Left colon (tissue), 2 donors: Measurements from ENCODE around the gene ALPK3. TPM values are rescaled to one million over a fixed set of nuclear protein-coding genes. Genes with fewer than 3 reads are reported as not detected.
A peak's percentile ranks its signal among the peaks of the same experiment; 100 is the strongest.

Experiments
- ATAC-seq: fragments of 200-7000 bp; cut with Tn5 transposase; one replicate; pipeline ENCODE4 v1.9.1; 2020; ENCODE audit warnings: mild to moderate bottlenecking, moderate library complexity
- DNase-seq, 2 donors: peaks; one replicate each; pipeline ENCODE4 v3.0.0-alpha.2; 2020
- intact Hi-C, 2 donors: fragments of 100-400 bp; cut with DNase I in 1 of 2; cut with micrococcal nuclease in 1 of 2; formaldehyde crosslinking; loops; one replicate each; pipeline versions ENCODE4 v1.11.2 to v1.14.0; 2022; cut with DNase I, micrococcal nuclease
- long read RNA-seq: library from polyadenylated mRNA; unstranded; transcript quantifications from one replicate; pipeline ENCODE4 v2.0.0, GENCODE V29; 2021
- total RNA-seq, 2 donors: library from RNA; stranded (reverse); fragmentation: NEBNext Ultra II Directional; extraction: Animal tissue kit (Norgen Biotek cat#: 25700); gene quantifications; one replicate each; pipeline ENCODE4 v1.2.1, GENCODE V29; 2021
- donor health status: DM: no; HTN: no; CAD: no.
- donor health status: DM: yes; HTN: yes; CAD: no.

Gene ALPK3, protein sequence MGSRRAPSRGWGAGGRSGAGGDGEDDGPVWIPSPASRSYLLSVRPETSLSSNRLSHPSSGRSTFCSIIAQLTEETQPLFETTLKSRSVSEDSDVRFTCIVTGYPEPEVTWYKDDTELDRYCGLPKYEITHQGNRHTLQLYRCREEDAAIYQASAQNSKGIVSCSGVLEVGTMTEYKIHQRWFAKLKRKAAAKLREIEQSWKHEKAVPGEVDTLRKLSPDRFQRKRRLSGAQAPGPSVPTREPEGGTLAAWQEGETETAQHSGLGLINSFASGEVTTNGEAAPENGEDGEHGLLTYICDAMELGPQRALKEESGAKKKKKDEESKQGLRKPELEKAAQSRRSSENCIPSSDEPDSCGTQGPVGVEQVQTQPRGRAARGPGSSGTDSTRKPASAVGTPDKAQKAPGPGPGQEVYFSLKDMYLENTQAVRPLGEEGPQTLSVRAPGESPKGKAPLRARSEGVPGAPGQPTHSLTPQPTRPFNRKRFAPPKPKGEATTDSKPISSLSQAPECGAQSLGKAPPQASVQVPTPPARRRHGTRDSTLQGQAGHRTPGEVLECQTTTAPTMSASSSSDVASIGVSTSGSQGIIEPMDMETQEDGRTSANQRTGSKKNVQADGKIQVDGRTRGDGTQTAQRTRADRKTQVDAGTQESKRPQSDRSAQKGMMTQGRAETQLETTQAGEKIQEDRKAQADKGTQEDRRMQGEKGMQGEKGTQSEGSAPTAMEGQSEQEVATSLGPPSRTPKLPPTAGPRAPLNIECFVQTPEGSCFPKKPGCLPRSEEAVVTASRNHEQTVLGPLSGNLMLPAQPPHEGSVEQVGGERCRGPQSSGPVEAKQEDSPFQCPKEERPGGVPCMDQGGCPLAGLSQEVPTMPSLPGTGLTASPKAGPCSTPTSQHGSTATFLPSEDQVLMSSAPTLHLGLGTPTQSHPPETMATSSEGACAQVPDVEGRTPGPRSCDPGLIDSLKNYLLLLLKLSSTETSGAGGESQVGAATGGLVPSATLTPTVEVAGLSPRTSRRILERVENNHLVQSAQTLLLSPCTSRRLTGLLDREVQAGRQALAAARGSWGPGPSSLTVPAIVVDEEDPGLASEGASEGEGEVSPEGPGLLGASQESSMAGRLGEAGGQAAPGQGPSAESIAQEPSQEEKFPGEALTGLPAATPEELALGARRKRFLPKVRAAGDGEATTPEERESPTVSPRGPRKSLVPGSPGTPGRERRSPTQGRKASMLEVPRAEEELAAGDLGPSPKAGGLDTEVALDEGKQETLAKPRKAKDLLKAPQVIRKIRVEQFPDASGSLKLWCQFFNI (N-terminal part only)
- total RNA-seq, result 1 to 10 TPM; 1.0 to 1.1 TPM
- long read RNA-seq, partial matches to known transcripts, result 0 of 1 reads
- long read RNA-seq, other reads (novel, unspliced or antisense), result 1 of 1 reads

DNA sequence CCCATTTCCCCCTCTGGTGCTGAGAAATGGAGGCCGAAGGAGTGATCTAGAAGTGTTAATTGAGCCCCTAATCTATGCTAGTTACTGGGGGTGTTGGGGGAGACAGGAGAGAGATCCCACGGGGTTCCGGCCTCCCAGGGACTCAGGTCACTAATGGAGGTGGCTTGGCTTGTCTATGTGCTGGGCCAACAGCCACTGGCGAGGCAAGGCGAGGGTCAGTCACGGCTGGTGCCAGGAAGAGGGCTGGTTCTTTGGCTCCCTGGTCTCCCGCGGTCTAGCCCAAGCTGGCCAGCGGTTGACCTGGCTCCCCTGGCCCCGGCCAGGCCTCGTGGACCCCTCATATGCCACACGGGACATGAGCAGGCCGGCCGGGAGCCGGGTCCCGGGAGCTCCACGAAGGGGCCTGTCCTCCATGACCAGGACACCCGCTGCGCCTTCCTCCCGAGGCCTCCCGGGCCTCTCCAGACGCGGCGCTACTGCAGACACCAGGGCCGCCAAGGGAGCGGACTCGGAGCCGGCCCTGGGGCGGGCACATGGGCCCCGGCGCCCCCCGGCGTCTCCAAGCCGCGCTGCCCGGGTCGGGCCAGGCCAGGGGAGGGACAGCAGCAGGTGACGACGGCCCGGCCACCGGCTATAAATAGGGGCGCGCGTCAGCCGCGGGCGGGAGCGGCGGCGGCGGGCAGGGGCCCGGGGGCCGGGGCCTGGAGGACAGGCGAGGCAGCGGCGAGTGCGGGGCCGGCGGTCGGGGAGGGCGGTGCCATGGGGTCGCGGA, at the start of gene ALPK3:
TSS of gene ALPK3 (plus strand) at position 663 of the 772 bp plus-strand sequence. CDS start at position 760, 97 bp downstream.
- intact Hi-C loops, result no loop called here

DNA sequence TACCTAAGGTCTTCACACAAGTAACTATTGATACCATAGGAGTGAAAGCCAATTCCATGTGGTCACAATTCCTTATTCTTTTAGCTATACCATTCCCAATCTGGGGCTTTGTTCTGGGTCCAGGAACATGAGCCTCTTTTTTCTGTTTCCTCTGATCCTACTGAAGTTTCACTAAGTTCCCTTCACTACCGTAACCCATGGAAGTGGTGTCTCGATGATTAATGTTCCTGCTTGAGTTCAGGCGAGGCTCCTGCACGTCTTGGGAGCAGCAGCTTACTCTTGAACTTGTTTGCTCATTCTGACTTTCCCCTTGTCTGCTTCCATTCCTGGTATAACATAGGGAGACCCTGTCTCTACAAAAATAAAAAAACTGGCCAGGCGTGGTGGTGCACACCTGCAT, 45.1 kb upstream of the ALPK3 start:
- DNase-seq, result no peak
- no peak for ATAC-seq
- intact Hi-C loops, result no loop called here

More for the DNA sequence above, at the start of gene ALPK3:
- DNase-seq (peak in 1 of 2 donors; percentile 23), ATAC-seq (peak; percentile 69)

- intact Hi-C loops, result no loop called here
- DNase-seq (no peak), ATAC-seq (no peak)
These were observed 44.7 kb upstream of the ALPK3 start for GRCh38 chr15:84772467-84772866.

DNA sequence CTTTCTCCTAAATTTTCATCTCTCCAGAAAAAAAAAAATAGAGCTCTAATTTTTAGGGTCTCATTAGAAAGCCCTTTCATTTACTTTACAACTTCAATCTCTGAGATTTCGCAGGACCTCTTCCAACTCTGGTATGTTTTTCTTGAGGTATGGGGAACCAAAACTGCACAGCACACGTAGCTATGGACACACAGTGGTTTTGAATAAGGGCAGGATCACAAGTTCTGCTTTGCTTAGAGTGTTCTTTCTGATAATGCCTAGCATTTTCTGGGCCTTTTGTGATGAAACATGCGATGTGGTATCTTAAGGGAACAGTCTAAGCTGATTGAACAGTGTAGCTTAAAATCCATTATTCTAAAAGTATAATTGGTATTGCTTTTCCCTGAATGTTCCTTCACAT, 43.4 kb upstream of the ALPK3 start:
- intact Hi-C loops, result no loop called here
- no peak for DNase-seq
- ATAC-seq, result no peak

DNA sequence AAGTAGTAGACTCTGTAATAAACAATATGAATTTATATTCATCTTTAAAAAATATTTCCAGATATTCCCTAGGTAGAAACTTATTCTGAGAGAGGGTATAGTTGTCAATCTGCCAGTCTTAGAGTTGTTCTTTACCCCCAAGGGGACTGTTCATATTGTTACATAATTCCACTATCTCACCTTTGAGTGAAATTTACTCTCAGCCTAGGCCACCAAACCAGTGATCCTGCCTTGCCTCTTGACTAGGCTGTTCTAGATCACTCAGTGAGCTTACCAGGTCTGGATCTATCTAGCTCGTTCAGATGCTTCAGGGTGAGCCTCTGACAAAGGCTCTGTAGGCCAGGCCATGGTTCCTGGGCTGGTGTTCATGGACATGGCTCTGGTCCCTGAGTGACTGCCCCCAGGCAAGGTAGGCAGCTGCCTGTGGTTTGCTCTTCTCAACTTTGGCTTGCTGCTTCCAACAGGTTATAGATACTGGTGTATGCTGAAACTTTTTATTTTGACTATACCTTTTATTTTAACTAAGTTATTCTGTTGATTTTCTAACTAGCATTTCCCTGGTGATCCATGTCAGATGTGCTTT, 41.2 kb upstream of the ALPK3 start:
- intact Hi-C loops, result no loop called here
- ATAC-seq, result no peak
- DNase-seq, result no peak

GRCh38 chr15:84778194-84778593, 39.0 kb upstream of the ALPK3 start:
- intact Hi-C loops, result no loop called here
- ATAC-seq, result no peak
- no peak for DNase-seq

- DNase-seq, result no peak
- ATAC-seq, result no peak
- intact Hi-C loops, result no loop called here
These were observed 36.7 kb upstream of the ALPK3 start for GRCh38 chr15:84780492-84780891.

DNA sequence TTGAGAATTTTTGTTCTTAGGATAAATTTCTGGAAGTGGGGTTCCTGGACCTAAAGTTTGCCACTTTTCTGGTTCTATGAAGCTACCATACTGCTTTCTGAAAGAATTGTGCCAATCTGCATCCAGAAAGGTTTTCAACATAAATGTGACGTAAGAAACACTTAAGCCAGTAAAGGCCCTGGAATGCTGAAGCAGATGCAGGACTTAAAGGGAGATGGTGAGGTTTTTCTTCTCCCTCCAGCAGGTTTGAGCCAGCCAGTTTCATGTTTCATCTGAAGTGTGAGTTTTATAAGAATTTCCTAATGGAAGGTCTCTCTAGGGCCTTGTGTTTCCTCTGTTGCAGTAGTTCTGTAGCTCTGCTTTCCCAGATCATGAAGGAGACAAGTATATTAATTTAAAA, 35.7 kb upstream of the ALPK3 start:
- DNase-seq (no peak), ATAC-seq (no peak)
- intact Hi-C loops, result no loop called here

- ATAC-seq (no peak), DNase-seq (no peak)
- intact Hi-C loops, result no loop called here
These were observed 34.8 kb upstream of the ALPK3 start for GRCh38 chr15:84782346-84782745.

GRCh38 chr15:84783493-84784251, 33.5 kb upstream of the ALPK3 start:
- no peak for ATAC-seq
- DNase-seq, result no peak
- intact Hi-C loops, result no loop called here

DNA sequence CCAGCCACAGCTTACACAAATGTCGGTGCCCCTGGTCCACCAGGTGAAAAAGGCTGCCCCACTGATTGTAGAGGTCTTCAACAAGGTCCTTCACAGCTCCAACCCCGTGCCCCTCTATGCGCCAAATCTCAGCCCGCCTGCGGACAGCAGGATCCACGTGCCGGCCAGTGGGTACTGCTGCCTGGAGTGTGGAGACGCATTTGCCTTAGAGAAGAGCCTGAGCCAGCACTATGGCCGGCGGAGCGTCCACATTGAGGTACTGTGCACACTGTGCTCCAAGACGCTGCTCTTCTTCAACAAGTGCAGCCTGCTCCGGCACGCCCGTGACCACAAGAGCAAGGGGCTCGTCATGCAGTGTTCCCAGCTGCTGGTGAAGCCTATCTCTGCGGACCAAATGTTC, 32.9 kb upstream of the ALPK3 start:
- intact Hi-C loops, result no loop called here
- DNase-seq (no peak), ATAC-seq (no peak)

DNA sequence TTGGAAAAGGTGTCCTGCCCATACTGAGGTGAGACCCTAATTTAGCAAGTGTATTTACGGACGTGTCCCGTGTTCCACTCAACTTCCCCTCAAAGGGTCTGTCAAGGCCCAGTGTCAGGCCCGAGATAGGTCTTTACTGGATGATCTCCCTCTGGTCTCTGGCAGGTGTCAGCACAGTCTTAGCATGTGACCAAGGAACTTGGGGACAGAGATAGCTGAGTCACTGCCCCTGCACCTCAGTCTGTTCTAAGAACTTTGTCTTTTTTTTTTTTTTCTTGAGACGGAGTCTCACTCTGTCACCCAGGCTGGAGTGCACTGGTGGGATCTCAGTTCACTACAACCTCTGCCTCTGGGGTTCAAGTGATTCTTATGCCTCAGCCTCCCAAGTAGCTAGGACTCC, 32.1 kb upstream of the ALPK3 start:
- ATAC-seq (no peak), DNase-seq (no peak)
- intact Hi-C loops, result no loop called here

GRCh38 chr15:84788500-84788899, 28.7 kb upstream of the ALPK3 start:
- intact Hi-C loops, result no loop called here
- ATAC-seq (no peak), DNase-seq (no peak)

DNA sequence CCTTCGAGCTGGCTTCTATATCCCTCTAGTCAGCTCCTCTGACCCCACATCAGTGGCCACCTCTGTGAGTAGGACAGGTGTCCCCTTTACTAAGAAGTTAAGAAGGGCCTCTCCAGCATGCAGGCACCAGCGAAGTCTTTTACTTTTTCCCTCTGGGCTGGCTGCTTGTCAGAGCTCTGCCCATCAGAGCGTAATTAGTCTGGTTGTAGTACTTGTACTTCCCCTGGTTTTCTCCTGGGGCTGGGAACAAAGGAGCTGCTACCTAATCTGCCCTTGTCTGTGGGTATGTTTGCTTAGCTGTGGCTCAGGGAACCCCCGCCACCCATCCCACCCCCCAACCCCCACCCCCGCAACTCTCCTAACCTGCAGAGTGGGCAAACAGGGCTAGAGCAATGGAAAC, 27.4 kb upstream of the ALPK3 start:
- DNase-seq, result no peak
- intact Hi-C loops, result no loop called here
- no peak for ATAC-seq

DNA sequence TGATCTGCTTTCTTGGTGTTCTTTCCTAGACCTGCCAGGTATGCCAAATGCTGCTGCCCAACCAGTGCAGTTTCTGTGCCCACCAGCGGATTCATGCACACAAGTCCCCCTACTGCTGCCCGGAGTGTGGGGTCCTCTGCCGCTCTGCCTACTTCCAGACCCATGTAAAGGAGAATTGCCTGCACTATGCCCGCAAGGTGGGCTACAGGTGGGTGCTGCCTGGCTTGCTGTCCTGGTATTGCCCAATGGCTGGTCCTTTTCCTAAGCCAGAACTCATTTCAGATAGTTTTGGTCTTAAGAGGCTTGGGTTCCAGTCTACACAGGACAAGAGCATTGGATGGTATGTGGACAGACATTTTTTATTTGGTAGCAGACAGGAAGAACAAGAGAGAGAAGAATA, 26.5 kb upstream of the ALPK3 start:
- intact Hi-C loops, result no loop called here
- no peak for DNase-seq

GRCh38 chr15:84791763-84792162, 25.4 kb upstream of the ALPK3 start:
- no peak for DNase-seq
- intact Hi-C loops, result no loop called here
- no peak for ATAC-seq

More for the DNA sequence above, 26.5 kb upstream of the ALPK3 start:
- ATAC-seq, result no peak

- ATAC-seq, result no peak
- DNase-seq, result no peak
- intact Hi-C loops, result no loop called here
These were observed 23.6 kb upstream of the ALPK3 start for GRCh38 chr15:84793431-84794161.
